HG03432 (cell line): ENCODE data around the gene ARL2.
A peak's percentile ranks its signal among the peaks of the same experiment; 100 is the strongest.
"Not testable (repeated sequence)": the region's sequence is repeated elsewhere in the genome, so short reads cannot be mapped to it uniquely, and the experiment has no call there.

Source experiments
- ATAC-seq: cut with Tn5 transposase; IDR thresholded peaks from one replicate; pipeline ENCODE4 v1.9.1; 2021; ENCODE audit warnings: mild to moderate bottlenecking, moderate library complexity; ENCODE audit not compliant: unreplicated experiment

ARL2 gene

GRCh38 chr11:65003968-65004367 lies 10.0 kb upstream of the ARL2 start:
- ATAC-seq, result not testable (repeated sequence)

- ATAC-seq, result no peak
Observed at GRCh38 chr11:65008016-65008415, 5.9 kb upstream of the ARL2 start.

GRCh38 chr11:65008873-65009272 lies 5.1 kb upstream of the ARL2 start:
- no peak for ATAC-seq

- ATAC-seq, result peak; percentile 75
Observed at GRCh38 chr11:65013130-65013887, 651 bp upstream of the ARL2 start.

GRCh38 chr11:65014726-65015227 lies 817 bp downstream of the ARL2 start:
- no peak for ATAC-seq

GRCh38 chr11:65016705-65017104 lies 2.7 kb downstream of the ARL2 start:
- no peak for ATAC-seq

- no peak for ATAC-seq
Observed at GRCh38 chr11:65017937-65018336, 4.0 kb downstream of the ARL2 start.

GRCh38 chr11:65019824-65020223 lies 5.9 kb downstream of the ARL2 start:
- ATAC-seq, result no peak

GRCh38 chr11:65021003-65021402 lies 7.0 kb downstream of the ARL2 start:
- ATAC-seq, result no peak

GRCh38 chr11:65021509-65021908 lies 7.5 kb downstream of the ARL2 start:
- no peak for ATAC-seq

- ATAC-seq, result not testable (repeated sequence)
Observed at GRCh38 chr11:65023502-65023901, 9.5 kb downstream of the ARL2 start.

- no peak for ATAC-seq
Observed at GRCh38 chr11:65026810-65027209, 12.8 kb downstream of the ARL2 start.

GRCh38 chr11:65027213-65028067 lies 13.5 kb downstream of the ARL2 start, which contains the start of gene SNX15:
TSS of gene SNX15 (plus strand) at chr11:65027439. CDS start at chr11:65027538, 99 bp downstream.
- peak; percentile 89 for ATAC-seq

- ATAC-seq, result no peak
Observed at GRCh38 chr11:65032216-65032615, 18.3 kb downstream of the ARL2 start.

- no peak for ATAC-seq
Observed at GRCh38 chr11:65034423-65034822, 20.5 kb downstream of the ARL2 start.

GRCh38 chr11:65035579-65035978 lies 21.6 kb downstream of the ARL2 start:
- ATAC-seq, result no peak

- ATAC-seq, result no peak
Observed at GRCh38 chr11:65036931-65037330, 23.0 kb downstream of the ARL2 start.

- ATAC-seq, result no peak
Observed at GRCh38 chr11:65040520-65040846, 26.5 kb downstream of the ARL2 start.

GRCh38 chr11:65040847-65041622 lies 27.1 kb downstream of the ARL2 start, which contains the start of gene SAC3D1:
TSS of gene SAC3D1 (plus strand) at chr11:65041210. CDS start at chr11:65041293, 83 bp downstream.
- peak; percentile 86 for ATAC-seq

- ATAC-seq, result no peak
Observed at GRCh38 chr11:65042891-65043290, 28.9 kb downstream of the ARL2 start.
